Endometrial microvascular endothelial cells (primary cell): Measurements from ENCODE around the gene TRIP13. TPM values are rescaled to one million over a fixed set of nuclear protein-coding genes. Genes with fewer than 3 reads are reported as not detected.
"Not testable (repeated sequence)": the region's sequence is repeated elsewhere in the genome, so short reads cannot be mapped to it uniquely, and the experiment has no call there.

Experiments used
- in situ Hi-C: cut with HindIII; loops from 2 replicates; pipeline ENCODE4 v1.10.0; 2017; ENCODE audit warnings: low sequenced_read_pairs, low pct_unique_long_range_greater_than_20kb; ENCODE audit errors: inconsistent ontology term
- total RNA-seq: library from RNA; depleted of rRNA; stranded (reverse); fragments of >200 nt; gene quantifications from one replicate; pipeline ENCODE4 v1.2.3, GENCODE V29; 2015; ENCODE audit errors: inconsistent ontology term

TRIP13 gene
- total RNA-seq, 1 donor from 2014 or later = 64.1 TPM

GRCh38 chr5:868428-869135 is 24.1 kb upstream of the TRIP13 start:
- in situ Hi-C loops = no loop called here

DNA sequence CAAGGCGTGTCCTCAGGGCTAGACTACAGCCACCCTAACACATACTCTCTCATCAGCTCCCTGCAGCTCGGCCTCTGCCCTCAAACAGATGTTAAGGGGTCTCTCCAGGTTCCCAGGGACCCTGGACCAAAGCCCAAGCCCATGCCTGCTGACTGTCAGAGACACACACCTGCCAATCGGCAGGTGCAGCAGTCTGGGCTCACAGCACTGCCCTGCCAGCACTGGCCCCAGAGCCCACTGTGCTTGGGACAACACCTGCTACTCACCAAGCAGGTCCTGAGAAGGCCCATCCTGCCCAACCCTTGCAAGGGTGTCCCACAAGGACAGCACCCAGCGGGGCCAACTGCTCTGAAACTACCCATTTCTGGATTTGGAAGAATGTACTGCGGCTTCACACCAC is 21.7 kb upstream of the TRIP13 start:
- in situ Hi-C loops = no loop called here

- in situ Hi-C loops = no loop called here
Observed at GRCh38 chr5:871596-872298, 20.9 kb upstream of the TRIP13 start.

DNA sequence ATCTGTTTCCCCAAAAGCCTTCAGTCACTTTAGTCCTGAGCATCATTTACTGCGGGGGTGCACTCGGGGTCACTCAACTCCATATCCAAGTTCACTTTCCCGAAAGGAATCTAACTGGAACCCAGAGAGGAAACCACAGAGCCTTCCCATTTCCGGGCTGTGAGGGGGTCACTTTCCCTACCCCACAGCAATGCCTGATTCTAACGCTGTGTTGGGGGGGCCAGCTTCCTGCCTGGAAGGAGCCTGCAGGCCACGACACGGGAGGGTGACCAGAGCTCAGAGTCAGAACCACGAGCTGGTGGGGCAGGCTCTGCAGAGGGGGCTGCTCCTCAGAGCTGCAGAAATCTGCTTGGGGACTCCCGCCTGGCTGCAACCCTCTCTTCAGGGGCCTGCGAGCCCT is 20.4 kb upstream of the TRIP13 start:
- in situ Hi-C loops = no loop called here

- in situ Hi-C loops = no loop called here
Observed at GRCh38 chr5:873328-873727, 19.4 kb upstream of the TRIP13 start.

- in situ Hi-C loops = no loop called here
Observed at GRCh38 chr5:875931-876330, 16.8 kb upstream of the TRIP13 start.

- in situ Hi-C loops = no loop called here
Observed at GRCh38 chr5:876398-877365, 16.0 kb upstream of the TRIP13 start.

GRCh38 chr5:878125-878524 is 14.6 kb upstream of the TRIP13 start:
- in situ Hi-C loops = no loop called here

GRCh38 chr5:878677-879076 is 14.0 kb upstream of the TRIP13 start:
- in situ Hi-C loops = not testable (repeated sequence)

GRCh38 chr5:880816-881550 is 11.7 kb upstream of the TRIP13 start:
- in situ Hi-C loops = no loop called here

DNA sequence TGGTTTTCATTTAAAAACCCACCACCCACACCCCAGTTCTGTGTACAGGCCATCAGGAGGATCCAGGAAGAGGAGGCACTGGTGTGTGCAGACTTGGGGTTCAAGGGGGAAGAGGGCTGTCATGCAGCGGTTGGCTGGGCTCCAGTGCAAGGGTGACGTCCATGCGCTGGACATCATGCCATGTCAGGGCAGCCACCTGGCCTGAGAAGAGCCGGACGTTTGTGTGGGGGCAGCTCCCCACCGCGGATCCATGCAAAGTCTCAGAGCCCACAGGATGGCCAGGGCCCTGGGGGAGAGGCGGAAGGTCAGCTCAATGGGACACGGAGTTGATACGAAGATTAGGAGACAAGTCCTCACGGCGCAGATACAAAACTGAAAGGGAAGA is 11.1 kb upstream of the TRIP13 start:
- in situ Hi-C loops = no loop called here

- in situ Hi-C loops = no loop called here
Observed at GRCh38 chr5:882253-883183, 10.2 kb upstream of the TRIP13 start.

DNA sequence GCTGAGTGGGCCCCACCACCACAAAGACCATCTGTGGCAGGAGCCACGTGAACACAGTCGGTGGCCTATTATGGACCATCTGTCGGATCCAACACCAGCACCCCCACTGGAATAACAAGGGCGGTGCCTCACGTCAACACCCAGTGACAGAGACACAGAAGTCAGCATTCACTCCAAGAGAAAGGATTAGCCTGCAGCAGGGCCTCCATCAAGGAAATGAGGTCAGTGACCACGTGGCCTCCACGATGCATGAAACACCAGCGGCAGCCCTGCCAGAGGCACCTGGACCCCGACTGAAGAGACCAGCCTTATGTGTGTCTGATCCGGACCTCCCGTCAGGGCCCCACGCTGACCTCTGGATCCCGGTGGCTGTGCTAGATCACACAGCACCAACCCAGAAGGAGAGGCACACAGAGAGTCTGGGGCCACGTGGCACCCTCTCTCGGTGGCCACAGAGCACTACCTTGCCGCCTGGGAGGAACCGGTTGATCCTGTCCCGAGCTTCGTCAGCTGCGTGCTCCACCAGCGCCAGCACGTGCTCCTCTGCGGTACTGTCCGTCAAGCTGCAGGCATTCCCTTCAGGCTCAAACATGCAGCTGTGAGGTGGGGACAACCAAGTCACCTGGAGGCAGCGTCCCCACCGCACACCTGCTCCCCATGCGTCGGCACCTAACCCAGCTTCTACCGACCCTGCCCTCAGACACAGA is 9.1 kb upstream of the TRIP13 start:
- in situ Hi-C loops = no loop called here

GRCh38 chr5:884345-885126 is 8.1 kb upstream of the TRIP13 start:
- in situ Hi-C loops = no loop called here

DNA sequence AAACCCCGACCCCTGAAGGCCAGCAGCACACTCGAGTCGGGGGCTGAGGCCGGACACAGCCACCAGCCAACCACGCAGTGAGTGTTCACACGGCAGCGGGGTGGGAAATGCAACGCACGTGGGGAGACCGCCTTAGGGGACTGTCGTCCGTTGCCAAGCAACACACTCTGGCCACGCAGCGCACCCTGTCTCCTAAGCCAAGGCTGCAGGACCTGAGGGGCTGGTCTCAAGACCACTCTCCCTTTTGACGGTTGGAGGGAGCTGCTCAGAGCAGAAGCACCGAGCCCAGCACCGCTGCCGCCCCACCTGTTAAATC is 7.6 kb upstream of the TRIP13 start:
- in situ Hi-C loops = no loop called here

- in situ Hi-C loops = no loop called here
Observed at GRCh38 chr5:885529-885928, 7.2 kb upstream of the TRIP13 start.

DNA sequence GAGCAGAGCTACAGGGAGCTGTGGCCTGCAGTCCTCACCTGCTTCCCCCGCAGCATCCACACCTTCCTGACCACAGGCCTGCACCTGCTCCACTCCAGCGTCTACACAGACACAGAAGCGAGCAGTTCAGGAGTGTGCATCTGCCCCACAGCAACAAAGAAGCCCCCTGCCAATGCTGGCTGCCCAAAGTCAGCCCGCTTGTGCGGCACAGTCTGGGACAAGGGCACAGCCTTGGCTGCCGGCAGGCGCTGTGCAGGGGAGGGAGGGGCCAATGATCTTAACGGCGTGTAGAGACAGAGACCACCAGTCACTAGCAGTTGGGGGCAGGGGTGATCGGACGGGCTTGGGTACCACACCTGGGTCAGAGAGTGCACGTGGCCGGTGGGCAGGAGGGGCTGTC is 6.6 kb upstream of the TRIP13 start:
- in situ Hi-C loops = no loop called here
